ENCODE measurements around the gene STK39. TPM values are rescaled to one million over a fixed set of nuclear protein-coding genes. Genes with fewer than 3 reads are reported as not detected.

STK39 gene
- total RNA-seq, 1 experiment from 2014 or later: 22.1 TPM

DNA sequence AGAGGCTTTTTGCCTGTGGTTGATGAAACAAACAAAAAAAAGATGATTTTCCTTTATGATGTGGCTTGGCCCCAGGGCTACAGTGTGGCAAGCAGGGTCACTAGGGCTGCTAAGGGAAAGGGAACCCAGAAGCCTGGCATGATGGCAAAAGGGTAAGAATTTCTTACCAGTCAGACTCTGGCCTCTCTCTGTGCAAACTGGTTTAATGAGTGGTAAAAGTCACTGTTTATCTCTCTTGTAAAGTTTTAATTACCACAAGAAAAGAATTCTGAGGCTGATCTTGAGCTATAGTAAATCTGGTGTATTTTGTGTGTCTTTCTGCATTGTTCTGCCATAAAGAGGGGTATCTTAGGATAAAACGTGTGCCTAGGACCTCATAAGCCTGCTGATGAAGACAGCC is 275.4 kb downstream of the STK39 start:
- Mint-ChIP-seq H3K9me3 (peaks cover 45 to 54% of the 10 kb centered on the region in 2 experiments), H3K36me3 (ENCODE audit: insufficient read depth in 1 of 3, low read depth in 3 of 3) (peaks cover 37 to 65% (median 50%) of the 10 kb centered on the region in 3 experiments)

More for the DNA sequence above, 275.4 kb downstream of the STK39 start:
- no peaks in the 10 kb centered on the region for H3K4me1 ChIP-seq (ENCODE audit: insufficient read depth, low read length)
- no peak overlapping the region for H3K18ac ChIP-seq (ENCODE audit: insufficient read length, low read depth, low read length)
- no peak overlapping the region for H3K4me3 Mint-ChIP-seq
- H3K56ac ChIP-seq (ENCODE audit: insufficient read length, low read depth, low read length): no peak overlapping the region
- DNase-seq: no peak
- H4K91ac ChIP-seq (ENCODE audit: insufficient read length, low read depth, low read length): no peak overlapping the region
- no peak overlapping the region for H2AFZ ChIP-seq (ENCODE audit: low read length)
- H3K27ac Mint-ChIP-seq: no peak overlapping the region
- no peak overlapping the region for H2BK5ac ChIP-seq (ENCODE audit: insufficient read length, low read length)
- H4K8ac ChIP-seq (replicated peaks; ENCODE audit: insufficient read length, low read depth, low read length): no peak overlapping the region
- H2BK20ac ChIP-seq (ENCODE audit: low read depth, low read length, poor library complexity, severe bottlenecking): no peak overlapping the region
- no peak overlapping the region for H3K27ac ChIP-seq (ENCODE audit: insufficient read length, low read depth, low read length)
- H4K20me1 ChIP-seq (ENCODE audit: control insufficient read depth, insufficient read depth, insufficient read length): no peaks in the 10 kb centered on the region
- no peak overlapping the region for H3K4me2 ChIP-seq (ENCODE audit: insufficient read depth, insufficient read length, low read length)
- no peak overlapping the region for H3T11ph ChIP-seq (ENCODE audit: low read length)
- H2BK15ac ChIP-seq (ENCODE audit: low read depth, low read length): no peak overlapping the region
- no peak overlapping the region for H3K23ac ChIP-seq (ENCODE audit: insufficient read length, low read depth, low read length)
- peaks cover 18% of the 10 kb centered on the region for H3K9me3 ChIP-seq (ENCODE audit: control insufficient read depth, low read depth, low read length)
- H3K4ac ChIP-seq (ENCODE audit: low read depth, low read length): no peak overlapping the region
- no peak overlapping the region for H3K14ac ChIP-seq (ENCODE audit: insufficient read depth, low read length)
- H4K5ac ChIP-seq (ENCODE audit: insufficient read length, low read depth, low read length): no peak overlapping the region
- H3K27me3 Mint-ChIP-seq (ENCODE audit: low read depth): no peaks in the 10 kb centered on the region
- H3K79me2 ChIP-seq (ENCODE audit: insufficient read depth, low read length): no peaks in the 10 kb centered on the region
- TF ChIP-seq, protein P1, sequence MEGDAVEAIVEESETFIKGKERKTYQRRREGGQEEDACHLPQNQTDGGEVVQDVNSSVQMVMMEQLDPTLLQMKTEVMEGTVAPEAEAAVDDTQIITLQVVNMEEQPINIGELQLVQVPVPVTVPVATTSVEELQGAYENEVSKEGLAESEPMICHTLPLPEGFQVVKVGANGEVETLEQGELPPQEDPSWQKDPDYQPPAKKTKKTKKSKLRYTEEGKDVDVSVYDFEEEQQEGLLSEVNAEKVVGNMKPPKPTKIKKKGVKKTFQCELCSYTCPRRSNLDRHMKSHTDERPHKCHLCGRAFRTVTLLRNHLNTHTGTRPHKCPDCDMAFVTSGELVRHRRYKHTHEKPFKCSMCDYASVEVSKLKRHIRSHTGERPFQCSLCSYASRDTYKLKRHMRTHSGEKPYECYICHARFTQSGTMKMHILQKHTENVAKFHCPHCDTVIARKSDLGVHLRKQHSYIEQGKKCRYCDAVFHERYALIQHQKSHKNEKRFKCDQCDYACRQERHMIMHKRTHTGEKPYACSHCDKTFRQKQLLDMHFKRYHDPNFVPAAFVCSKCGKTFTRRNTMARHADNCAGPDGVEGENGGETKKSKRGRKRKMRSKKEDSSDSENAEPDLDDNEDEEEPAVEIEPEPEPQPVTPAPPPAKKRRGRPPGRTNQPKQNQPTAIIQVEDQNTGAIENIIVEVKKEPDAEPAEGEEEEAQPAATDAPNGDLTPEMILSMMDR (conservative IDR thresholded peaks at IDR 0.05): no peak
- H2AK5ac ChIP-seq (ENCODE audit: insufficient read length, low read length): no peak overlapping the region
- H3K79me1 ChIP-seq (ENCODE audit: insufficient read depth, low read depth, low read length, poor library complexity, severe bottlenecking): no peaks in the 10 kb centered on the region
- WGBS (ENCODE audit: extremely low coverage, insufficient read length, low lambda C conversion rate): no CpG with 5 or more reads among the region's 1 CpG
- no peaks in the 10 kb centered on the region for H3K4me1 Mint-ChIP-seq
- no peaks in the 10 kb centered on the region for H3K23me2 ChIP-seq (ENCODE audit: insufficient read length, low read depth, low read length, poor library complexity, severe bottlenecking)
- H2BK12ac ChIP-seq (ENCODE audit: insufficient read length, low read depth, low read length): no peak overlapping the region
- no peak overlapping the region for H3K9ac ChIP-seq (ENCODE audit: extremely low read depth, insufficient read length, low read length)
- no peaks in the 10 kb centered on the region for H3K27me3 ChIP-seq (ENCODE audit: insufficient read depth, low read length)
- H2BK120ac ChIP-seq (ENCODE audit: low read depth, low read length, poor library complexity, severe bottlenecking): no peak overlapping the region
